Adipocyte (in vitro differentiated cells): ENCODE results near the gene MSRB1.

Experiments
- DNase-seq: peaks from one replicate; pipeline ENCODE4 v3.0.0-alpha.2; 2015; ENCODE audit warnings: low read depth
- H3K27me3 ChIP-seq: replicated peaks from 2 replicates; pipeline ENCODE4 v1.7.0; 2013; ENCODE audit warnings: mild to moderate bottlenecking, low read length, moderate library complexity; ENCODE audit not compliant: control insufficient read depth, insufficient read depth
- H3K36me3 ChIP-seq: 2 replicates; pipeline ENCODE4 v1.7.0; 2013; ENCODE audit warnings: low read length, mild to moderate bottlenecking, moderate library complexity; ENCODE audit not compliant: control insufficient read depth, insufficient read depth, severe bottlenecking
- H3K4me1 ChIP-seq: 2 replicates; pipeline ENCODE4 v1.7.0; 2013; ENCODE audit warnings: mild to moderate bottlenecking, low read length, moderate library complexity; ENCODE audit not compliant: control insufficient read depth, insufficient read depth
- H3K4me3 ChIP-seq: 2 replicates; pipeline ENCODE4 v1.7.0; 2013; ENCODE audit warnings: mild to moderate bottlenecking, low read length, moderate library complexity
- H3K9ac ChIP-seq: 2 replicates; pipeline ENCODE4 v1.7.0; 2013; ENCODE audit warnings: mild to moderate bottlenecking, low read length, moderate library complexity
- H3K9me3 ChIP-seq: 2 replicates; pipeline ENCODE4 v1.7.0; 2013; ENCODE audit warnings: mild to moderate bottlenecking, low read length, moderate library complexity; ENCODE audit not compliant: control insufficient read depth

Gene MSRB1

DNA sequence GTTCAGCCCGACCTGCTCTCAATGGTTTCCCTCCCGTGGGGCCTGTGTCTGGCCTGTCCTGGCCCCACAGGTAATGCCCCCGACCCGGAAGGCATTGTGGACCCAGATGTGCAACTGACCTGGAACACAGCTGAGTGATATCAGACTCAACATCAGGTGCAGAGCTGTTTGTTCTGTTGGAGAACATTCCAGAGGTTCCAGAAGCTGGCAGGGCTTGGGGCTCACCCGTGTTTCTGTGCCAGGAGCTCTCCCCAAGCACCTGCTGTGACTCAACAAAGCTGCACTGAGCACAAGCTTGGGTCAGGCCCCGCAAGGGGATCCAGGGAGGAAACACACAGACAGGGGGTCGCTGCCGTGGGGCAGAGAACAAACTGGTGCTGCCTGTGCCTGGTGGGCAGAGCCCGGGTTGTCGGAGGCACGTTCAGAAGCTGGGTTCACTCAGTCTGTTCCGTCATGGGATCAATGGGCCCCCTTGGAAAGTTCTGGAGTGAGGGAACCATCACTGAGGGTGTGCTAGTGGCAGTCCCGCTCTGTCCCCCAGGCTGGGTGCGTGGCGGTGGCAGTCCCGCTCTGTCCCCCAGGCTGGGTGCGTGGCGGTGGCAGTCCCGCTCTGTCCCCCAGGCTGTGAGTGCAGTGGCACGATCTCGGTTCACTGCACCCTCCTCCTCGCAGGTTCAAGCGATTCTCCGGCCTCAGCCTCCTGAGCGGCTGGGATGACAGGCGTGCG, 46.9 kb downstream of the MSRB1 start:
- Histone ChIP-seq H3K27me3 (peaks cover 34% of the 10 kb centered on the region), H3K36me3 (no peaks in the 10 kb centered on the region), H3K9ac (no peak overlapping the region), H3K4me3 (no peak overlapping the region), H3K9me3 (no peaks in the 10 kb centered on the region), H3K4me1 (no peaks in the 10 kb centered on the region)
- no peak for DNase-seq

GRCh38 chr16:1895068-1895467, 47.9 kb downstream of the MSRB1 start:
- no peak for DNase-seq
- no peaks in the 10 kb centered on the region for H3K9me3 ChIP-seq
- no peak overlapping the region for H3K9ac ChIP-seq
- no peaks in the 10 kb centered on the region for H3K4me1 ChIP-seq
- no peak overlapping the region for H3K4me3 ChIP-seq
- peaks cover 36% of the 10 kb centered on the region for H3K27me3 ChIP-seq
- no peaks in the 10 kb centered on the region for H3K36me3 ChIP-seq

DNA sequence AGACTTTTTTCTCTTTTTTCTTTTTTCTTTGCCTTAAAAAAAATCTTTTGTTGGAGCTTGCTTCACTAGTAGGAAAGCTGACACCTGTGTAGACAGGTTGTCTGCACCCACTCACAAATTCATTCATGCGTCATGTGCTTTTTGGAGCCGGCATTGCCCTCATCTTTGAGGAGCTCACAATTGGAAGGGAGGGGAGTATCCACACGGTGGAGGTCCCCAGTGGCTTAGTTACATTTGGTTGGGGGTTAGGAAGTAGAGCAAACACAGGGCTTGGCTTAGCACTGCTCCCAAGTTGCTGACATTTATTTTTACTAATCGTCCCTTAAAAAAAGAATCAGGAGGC, 52.3 kb downstream of the MSRB1 start:
- Histone ChIP-seq H3K9me3 (no peaks in the 10 kb centered on the region), H3K27me3 (peaks cover 35% of the 10 kb centered on the region), H3K9ac (no peak overlapping the region), H3K4me1 (no peaks in the 10 kb centered on the region), H3K36me3 (no peaks in the 10 kb centered on the region), H3K4me3 (no peak overlapping the region)
- DNase-seq = no peak

- Histone ChIP-seq H3K4me1 (no peaks in the 10 kb centered on the region), H3K27me3 (peaks cover 35% of the 10 kb centered on the region), H3K4me3 (no peak overlapping the region), H3K36me3 (no peaks in the 10 kb centered on the region), H3K9me3 (no peaks in the 10 kb centered on the region), H3K9ac (no peak overlapping the region)
- DNase-seq = no peak
Observed at GRCh38 chr16:1890024-1890707, 52.8 kb downstream of the MSRB1 start.
